GM12891 (cell line): Measurements from ENCODE around the gene PEX14.

Experiments used
- POLR2A ChIP-seq: IDR thresholded peaks from 2 replicates; pipeline ENCODE4 v1.6.1; 2011; ENCODE audit warnings: low read depth, low read length, control low read depth
- POLR2AphosphoS5 ChIP-seq: IDR thresholded peaks from 2 replicates; pipeline ENCODE4 v1.6.1; 2011; ENCODE audit warnings: low read depth, low read length, control low read depth
- POU2F2 ChIP-seq: IDR thresholded peaks from 2 replicates; pipeline ENCODE4 v1.6.1; 2011; ENCODE audit warnings: low read depth, mild to moderate bottlenecking, control low read depth, low read length, moderate library complexity

- TF ChIP-seq POU2F2 (no peak), POLR2AphosphoS5 (no peak), POLR2A (no peak)
Measured at GRCh38 chr1:10678852-10679251, 204.1 kb downstream of the PEX14 start.
